ENCODE data around the gene C16orf89.
"Not testable (repeated sequence)": the region's sequence is repeated elsewhere in the genome, so short reads cannot be mapped to it uniquely, and the experiment has no call there.

DNA sequence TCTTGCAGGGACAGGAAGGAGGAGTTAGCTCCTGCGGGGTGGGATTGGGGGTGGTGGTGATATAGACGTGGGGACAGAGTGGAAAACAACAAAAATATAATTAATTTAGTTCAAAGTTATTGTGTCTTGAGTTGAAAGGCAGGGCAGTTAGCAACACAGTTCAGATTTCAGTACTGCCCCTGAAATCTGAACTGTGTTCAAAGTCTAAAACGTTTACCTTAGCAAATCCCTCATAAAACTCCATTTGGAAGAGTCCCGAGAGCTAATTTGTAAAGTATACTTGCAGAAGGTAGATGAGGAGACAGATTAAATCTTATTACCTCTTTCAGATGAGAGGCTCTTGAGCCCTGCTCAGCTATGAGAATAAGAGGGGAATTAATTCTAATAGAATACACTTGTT is 33.4 kb upstream of the C16orf89 start:
- TF ChIP-seq POLR2A (IDR thresholded peaks at IDR 0.05; ENCODE audit: extremely low read depth, insufficient read length) = not testable (repeated sequence)
- TF ChIP-seq, protein P1, sequence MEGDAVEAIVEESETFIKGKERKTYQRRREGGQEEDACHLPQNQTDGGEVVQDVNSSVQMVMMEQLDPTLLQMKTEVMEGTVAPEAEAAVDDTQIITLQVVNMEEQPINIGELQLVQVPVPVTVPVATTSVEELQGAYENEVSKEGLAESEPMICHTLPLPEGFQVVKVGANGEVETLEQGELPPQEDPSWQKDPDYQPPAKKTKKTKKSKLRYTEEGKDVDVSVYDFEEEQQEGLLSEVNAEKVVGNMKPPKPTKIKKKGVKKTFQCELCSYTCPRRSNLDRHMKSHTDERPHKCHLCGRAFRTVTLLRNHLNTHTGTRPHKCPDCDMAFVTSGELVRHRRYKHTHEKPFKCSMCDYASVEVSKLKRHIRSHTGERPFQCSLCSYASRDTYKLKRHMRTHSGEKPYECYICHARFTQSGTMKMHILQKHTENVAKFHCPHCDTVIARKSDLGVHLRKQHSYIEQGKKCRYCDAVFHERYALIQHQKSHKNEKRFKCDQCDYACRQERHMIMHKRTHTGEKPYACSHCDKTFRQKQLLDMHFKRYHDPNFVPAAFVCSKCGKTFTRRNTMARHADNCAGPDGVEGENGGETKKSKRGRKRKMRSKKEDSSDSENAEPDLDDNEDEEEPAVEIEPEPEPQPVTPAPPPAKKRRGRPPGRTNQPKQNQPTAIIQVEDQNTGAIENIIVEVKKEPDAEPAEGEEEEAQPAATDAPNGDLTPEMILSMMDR (IDR thresholded peaks at IDR 0.05; ENCODE audit: low read depth, low read length) = not testable (repeated sequence)

Data from NB4 (cell line).